GM21423 (cell line): Measurements from ENCODE around the gene ITPR1.

ENCODE experiments used
- ATAC-seq: cut with Tn5 transposase; IDR thresholded peaks from one replicate; pipeline ENCODE4 v1.9.1; 2021; ENCODE audit warnings: mild to moderate bottlenecking, moderate library complexity; ENCODE audit not compliant: unreplicated experiment

ITPR1 gene

GRCh38 chr3:4864503-4864902 lies 371.4 kb downstream of the ITPR1 start:
- no peak for ATAC-seq

GRCh38 chr3:4865714-4866113 lies 372.6 kb downstream of the ITPR1 start:
- ATAC-seq: no peak

- no peak for ATAC-seq
Observed at GRCh38 chr3:4866866-4867265, 373.7 kb downstream of the ITPR1 start.

GRCh38 chr3:4877173-4877787 lies 384.1 kb downstream of the ITPR1 start:
- ATAC-seq: no peak

GRCh38 chr3:4880850-4881249 lies 387.7 kb downstream of the ITPR1 start:
- no peak for ATAC-seq

GRCh38 chr3:4882548-4882947 lies 389.4 kb downstream of the ITPR1 start:
- no peak for ATAC-seq

- ATAC-seq: no peak
Observed at GRCh38 chr3:4883011-4883410, 389.9 kb downstream of the ITPR1 start.

GRCh38 chr3:4884888-4885287 lies 391.7 kb downstream of the ITPR1 start:
- no peak for ATAC-seq

- no peak for ATAC-seq
Observed at GRCh38 chr3:4885316-4885715, 392.2 kb downstream of the ITPR1 start.

GRCh38 chr3:4886448-4886847 lies 393.3 kb downstream of the ITPR1 start:
- no peak for ATAC-seq

GRCh38 chr3:4887177-4887576 lies 394.0 kb downstream of the ITPR1 start:
- no peak for ATAC-seq

GRCh38 chr3:4888913-4889846 lies 396.0 kb downstream of the ITPR1 start:
- peak; percentile 88 for ATAC-seq

- ATAC-seq: no peak
Observed at GRCh38 chr3:4889896-4890295, 396.7 kb downstream of the ITPR1 start.

GRCh38 chr3:4894891-4895530 lies 401.9 kb downstream of the ITPR1 start:
- ATAC-seq: no peak

- no peak for ATAC-seq
Observed at GRCh38 chr3:4895838-4896237, 402.7 kb downstream of the ITPR1 start.
